ENCODE measurements around the gene BNIP5. TPM values are rescaled to one million over a fixed set of nuclear protein-coding genes. Genes with fewer than 3 reads are reported as not detected.

Gene BNIP5
- total and polyA plus RNA-seq, 3 donors from 2014 or later: 0.68 to 0.96 (median 0.87) TPM

GRCh38 chr6:36346486-36347273 is 10.0 kb upstream of the BNIP5 start:
- WGBS, 2 donors: 45 to 70% methylated on average over 19 to 20 of the region's 20 CpGs
- H3K36me3 ChIP-seq (ENCODE audit: low read depth, missing control alignments): no peaks in the 10 kb centered on the region

GRCh38 chr6:36345681-36346466 is 9.2 kb upstream of the BNIP5 start:
- H3K36me3 ChIP-seq (ENCODE audit: low read depth, missing control alignments): no peaks in the 10 kb centered on the region
- H3K9me3 ChIP-seq: no peaks in the 10 kb centered on the region
- WGBS, 2 donors: 54 to 63% methylated on average over 13 of the region's 13 CpGs
- peaks cover 22% of the 10 kb centered on the region for H3K4me1 ChIP-seq
- no peaks in the 10 kb centered on the region for H3K27me3 ChIP-seq
- peak; percentile 47 for DNase-seq
- no peak overlapping the region for H3K27ac ChIP-seq
- TF ChIP-seq POLR2A (IDR thresholded peaks at IDR 0.05): no peak
- TF ChIP-seq CTCF (IDR thresholded peaks at IDR 0.05): no peak
- H3K4me3 ChIP-seq: peak overlapping the region in 1 of 2 donors; percentile 29
- intact Hi-C loops (cut with DNase I; ENCODE audit: low total_unique reads): no loop called here

More at GRCh38 chr6:36346486-36347273, 10.0 kb upstream of the BNIP5 start:
- Histone ChIP-seq H3K27ac (no peak overlapping the region), H3K9me3 (no peaks in the 10 kb centered on the region), H3K27me3 (no peaks in the 10 kb centered on the region), H3K4me3 (peak overlapping the region in 1 of 2 donors; percentile 29), H3K4me1 (peaks cover 30% of the 10 kb centered on the region)
- DNase-seq: no peak
- intact Hi-C loops (cut with DNase I; ENCODE audit: low total_unique reads): no loop called here
- TF ChIP-seq CTCF (IDR thresholded peaks at IDR 0.05) (no peak), POLR2A (IDR thresholded peaks at IDR 0.05) (no peak)

GRCh38 chr6:36343109-36343680 is 6.5 kb upstream of the BNIP5 start:
- H3K27ac ChIP-seq: no peak overlapping the region
- H3K9me3 ChIP-seq: no peaks in the 10 kb centered on the region
- intact Hi-C loops (cut with DNase I; ENCODE audit: low total_unique reads): no loop called here
- no peak overlapping the region for H3K4me3 ChIP-seq
- TF ChIP-seq POLR2A (IDR thresholded peaks at IDR 0.05) (no peak), CTCF (IDR thresholded peaks at IDR 0.05) (no peak)
- H3K36me3 ChIP-seq (ENCODE audit: low read depth, missing control alignments): no peaks in the 10 kb centered on the region
- H3K4me1 ChIP-seq: peaks cover 11% of the 10 kb centered on the region
- no peaks in the 10 kb centered on the region for H3K27me3 ChIP-seq
- 65 to 86% methylated on average over 5 of the region's 5 CpGs for WGBS, 2 donors
- DNase-seq: no peak

- intact Hi-C loops (cut with DNase I; ENCODE audit: low total_unique reads): no loop called here
- Histone ChIP-seq H3K27ac (peak overlapping the region in 1 of 2 donors; percentile 70), H3K27me3 (no peaks in the 10 kb centered on the region), H3K36me3 (ENCODE audit: low read depth, missing control alignments) (no peaks in the 10 kb centered on the region), H3K4me3 (peak overlapping the region in 1 of 2 donors; percentile 0), H3K4me1 (peaks cover 9% of the 10 kb centered on the region), H3K9me3 (no peaks in the 10 kb centered on the region)
- TF ChIP-seq CTCF (IDR thresholded peaks at IDR 0.05) (peak; percentile 83 to 96 (median 85)), POLR2A (IDR thresholded peaks at IDR 0.05) (no peak)
- 16 to 29% methylated on average over 26 to 36 of the region's 36 CpGs for WGBS, 2 donors
- peak; percentile 87 for DNase-seq
These were observed 4.1 kb upstream of the BNIP5 start for GRCh38 chr6:36340618-36341454.

All from testis (tissue), 3 donors.